ENCODE measurements around the gene KCNK4.

DNA sequence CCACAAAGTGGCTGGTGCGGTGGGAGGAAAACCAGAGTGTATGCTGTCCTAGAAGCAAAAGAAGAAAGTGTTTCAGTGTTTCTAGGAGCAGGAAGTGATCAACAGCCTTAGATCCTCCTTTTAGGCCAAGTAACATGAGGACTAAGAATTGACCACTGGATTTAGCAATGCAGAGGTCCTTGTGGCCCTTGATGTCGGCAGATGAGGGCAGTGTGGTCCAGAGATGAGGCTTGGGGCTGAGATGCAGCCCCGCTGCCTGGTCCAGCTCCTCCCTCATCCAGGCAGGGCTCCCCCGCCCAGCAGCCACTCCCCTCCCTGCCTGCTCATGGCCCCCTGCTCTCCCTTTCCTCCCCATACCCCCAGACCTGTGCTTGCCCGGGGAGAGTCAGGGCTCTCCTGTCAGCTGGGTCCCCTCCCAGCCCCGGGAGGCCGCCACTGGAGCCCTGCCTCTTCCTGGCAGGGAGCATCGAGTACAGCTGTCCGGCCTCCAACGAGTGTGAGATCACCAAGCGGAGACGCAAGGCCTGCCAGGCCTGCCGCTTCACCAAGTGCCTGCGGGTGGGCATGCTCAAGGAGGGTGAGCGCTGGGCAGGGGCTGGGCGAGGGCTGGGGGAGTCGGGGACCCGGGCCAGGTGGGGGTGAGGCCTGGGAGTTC is 22.5 kb downstream of the KCNK4 start:
- TF ChIP-seq, protein P1, sequence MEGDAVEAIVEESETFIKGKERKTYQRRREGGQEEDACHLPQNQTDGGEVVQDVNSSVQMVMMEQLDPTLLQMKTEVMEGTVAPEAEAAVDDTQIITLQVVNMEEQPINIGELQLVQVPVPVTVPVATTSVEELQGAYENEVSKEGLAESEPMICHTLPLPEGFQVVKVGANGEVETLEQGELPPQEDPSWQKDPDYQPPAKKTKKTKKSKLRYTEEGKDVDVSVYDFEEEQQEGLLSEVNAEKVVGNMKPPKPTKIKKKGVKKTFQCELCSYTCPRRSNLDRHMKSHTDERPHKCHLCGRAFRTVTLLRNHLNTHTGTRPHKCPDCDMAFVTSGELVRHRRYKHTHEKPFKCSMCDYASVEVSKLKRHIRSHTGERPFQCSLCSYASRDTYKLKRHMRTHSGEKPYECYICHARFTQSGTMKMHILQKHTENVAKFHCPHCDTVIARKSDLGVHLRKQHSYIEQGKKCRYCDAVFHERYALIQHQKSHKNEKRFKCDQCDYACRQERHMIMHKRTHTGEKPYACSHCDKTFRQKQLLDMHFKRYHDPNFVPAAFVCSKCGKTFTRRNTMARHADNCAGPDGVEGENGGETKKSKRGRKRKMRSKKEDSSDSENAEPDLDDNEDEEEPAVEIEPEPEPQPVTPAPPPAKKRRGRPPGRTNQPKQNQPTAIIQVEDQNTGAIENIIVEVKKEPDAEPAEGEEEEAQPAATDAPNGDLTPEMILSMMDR (conservative IDR thresholded peaks at IDR 0.05; ENCODE audit: low read length), result no peak
- TF ChIP-seq EZH2phosphoT487 (IDR thresholded peaks at IDR 0.05; ENCODE audit: borderline replicate concordance), result no peak

All from Loucy (cell line).